SJCRH30 (cell line): Measurements from ENCODE around the gene AP3M1. TPM values are rescaled to one million over a fixed set of nuclear protein-coding genes. Genes with fewer than 3 reads are reported as not detected.

Experiments
- DNase-seq, 2 experiments: peaks; one replicate each; pipeline ENCODE4 v3.0.0-alpha.2; 2015 to 2020
- H3K27ac ChIP-seq: fragments of 250-450 bp; sonication (Bioruptor Pico); 2 replicates; pipeline ENCODE4 v1.5.1; 2020; ENCODE audit warnings: mild to moderate bottlenecking, moderate library complexity
- H3K27me3 ChIP-seq: fragments of 250-450 bp; sonication (Bioruptor Pico); 2 replicates; pipeline ENCODE4 v1.5.1; 2020; ENCODE audit warnings: mild to moderate bottlenecking, moderate library complexity
- H3K36me3 ChIP-seq: fragments of 250-450 bp; sonication (Bioruptor Pico); 2 replicates; pipeline ENCODE4 v1.5.1; 2020; ENCODE audit warnings: mild to moderate bottlenecking, moderate library complexity
- H3K4me1 ChIP-seq: fragments of 250-450 bp; sonication (Bioruptor Pico); 2 replicates; pipeline ENCODE4 v1.5.1; 2020; ENCODE audit warnings: mild to moderate bottlenecking, moderate library complexity
- H3K4me3 ChIP-seq: fragments of 250-450 bp; sonication (Bioruptor Pico); 2 replicates; pipeline ENCODE4 v1.5.1; 2020; ENCODE audit warnings: mild to moderate bottlenecking, moderate library complexity
- H3K9me3 ChIP-seq: fragments of 250-450 bp; sonication (Bioruptor Pico); replicated peaks from 2 replicates; pipeline ENCODE4 v1.5.1; 2020; ENCODE audit warnings: mild to moderate bottlenecking, moderate library complexity
- total RNA-seq: library from RNA; depleted of rRNA; stranded (reverse); fragments of >200 nt; shearing (Covaris generic); gene quantifications from 2 replicates; pipeline ENCODE4 v1.2.3, GENCODE V29; 2014

Gene AP3M1
- total RNA-seq, 1 experiment from 2014 or later: 43.1 TPM

GRCh38 chr10:74111799-74112198 is 38.8 kb downstream of the AP3M1 start:
- Histone ChIP-seq H3K27me3 (no peaks in the 10 kb centered on the region), H3K9me3 (no peaks in the 10 kb centered on the region), H3K4me1 (no peaks in the 10 kb centered on the region), H3K4me3 (no peak overlapping the region), H3K27ac (no peak overlapping the region), H3K36me3 (peaks cover 70% of the 10 kb centered on the region)
- DNase-seq: no peak

- DNase-seq: no peak
- Histone ChIP-seq H3K4me3 (no peak overlapping the region), H3K4me1 (no peaks in the 10 kb centered on the region), H3K36me3 (peaks cover 70% of the 10 kb centered on the region), H3K27me3 (no peaks in the 10 kb centered on the region), H3K27ac (no peak overlapping the region), H3K9me3 (no peaks in the 10 kb centered on the region)
Observed at GRCh38 chr10:74110120-74110519, 40.5 kb downstream of the AP3M1 start.

GRCh38 chr10:74109452-74109851 is 41.2 kb downstream of the AP3M1 start:
- no peak for DNase-seq
- H3K4me1 ChIP-seq: no peaks in the 10 kb centered on the region
- no peak overlapping the region for H3K27ac ChIP-seq
- H3K27me3 ChIP-seq: no peaks in the 10 kb centered on the region
- H3K9me3 ChIP-seq: no peaks in the 10 kb centered on the region
- H3K36me3 ChIP-seq: peaks cover 70% of the 10 kb centered on the region
- H3K4me3 ChIP-seq: no peak overlapping the region

GRCh38 chr10:74107391-74107790 is 43.2 kb downstream of the AP3M1 start:
- Histone ChIP-seq H3K9me3 (no peaks in the 10 kb centered on the region), H3K36me3 (peaks cover 75% of the 10 kb centered on the region), H3K27me3 (no peaks in the 10 kb centered on the region), H3K4me3 (no peak overlapping the region), H3K27ac (no peak overlapping the region), H3K4me1 (no peaks in the 10 kb centered on the region)
- DNase-seq: no peak

- Histone ChIP-seq H3K4me1 (no peaks in the 10 kb centered on the region), H3K36me3 (peaks cover 68% of the 10 kb centered on the region)
Observed at GRCh38 chr10:74104996-74105395, 45.6 kb downstream of the AP3M1 start.

DNA sequence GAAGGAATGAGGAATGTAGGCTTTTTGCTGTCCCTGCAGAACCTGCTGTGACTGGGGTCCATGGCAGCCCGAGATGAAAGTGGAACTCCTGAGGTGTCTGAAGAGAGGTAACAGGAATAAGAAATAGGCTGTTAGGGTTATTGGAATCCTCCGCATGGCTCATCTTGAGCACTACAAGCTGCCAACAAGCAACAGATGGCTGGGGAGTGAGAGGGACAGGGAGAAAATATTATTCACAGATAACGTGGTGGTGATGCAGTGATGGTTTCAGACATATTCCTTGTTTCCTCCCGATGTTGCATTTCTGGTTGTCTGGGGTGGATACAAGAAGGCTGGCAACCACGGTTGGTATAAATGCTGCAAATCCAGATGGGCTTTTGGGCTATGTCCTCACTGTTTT is 46.1 kb downstream of the AP3M1 start:
- no peaks in the 10 kb centered on the region for H3K4me1 ChIP-seq
- no peak overlapping the region for H3K27ac ChIP-seq
- no peak overlapping the region for H3K4me3 ChIP-seq
- peaks cover 67% of the 10 kb centered on the region for H3K36me3 ChIP-seq
- no peak for DNase-seq
- H3K27me3 ChIP-seq: no peaks in the 10 kb centered on the region
- H3K9me3 ChIP-seq: no peaks in the 10 kb centered on the region

More at GRCh38 chr10:74104996-74105395, 45.6 kb downstream of the AP3M1 start:
- Histone ChIP-seq H3K27me3 (no peaks in the 10 kb centered on the region), H3K27ac (no peak overlapping the region), H3K9me3 (no peaks in the 10 kb centered on the region), H3K4me3 (no peak overlapping the region)
- DNase-seq: no peak

GRCh38 chr10:74103560-74104258 is 46.9 kb downstream of the AP3M1 start:
- peak in 1 of 2 experiments; percentile 62 for DNase-seq
- Histone ChIP-seq H3K36me3 (peaks cover 68% of the 10 kb centered on the region), H3K9me3 (no peaks in the 10 kb centered on the region)

GRCh38 chr10:74099836-74100235 is 50.8 kb downstream of the AP3M1 start:
- H3K27me3 ChIP-seq: no peaks in the 10 kb centered on the region

More at GRCh38 chr10:74103560-74104258, 46.9 kb downstream of the AP3M1 start:
- no peak overlapping the region for H3K4me3 ChIP-seq
- H3K27me3 ChIP-seq: no peaks in the 10 kb centered on the region
- H3K27ac ChIP-seq: no peak overlapping the region
- H3K4me1 ChIP-seq: no peaks in the 10 kb centered on the region

DNA sequence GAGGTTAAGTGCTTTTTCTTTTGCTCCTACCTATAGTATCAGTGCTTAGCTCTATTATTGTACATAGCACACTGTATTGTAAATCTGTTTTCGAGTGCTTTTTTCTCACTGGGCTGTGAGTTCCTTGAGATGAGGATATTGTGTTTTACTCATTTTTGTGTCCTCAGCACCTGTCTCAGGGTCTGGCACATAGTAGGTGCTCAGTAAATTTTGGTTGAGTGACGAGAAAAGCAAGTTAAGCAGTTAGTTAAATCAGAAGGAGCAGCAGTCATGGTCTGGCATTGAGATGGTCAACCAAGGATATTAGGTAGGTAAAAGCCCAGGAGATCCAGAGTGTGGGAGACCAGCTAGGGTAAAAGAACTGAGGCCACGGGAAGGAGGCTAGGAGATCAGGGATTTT is 51.2 kb downstream of the AP3M1 start:
- Histone ChIP-seq H3K27ac (no peak overlapping the region), H3K36me3 (peaks cover 65% of the 10 kb centered on the region), H3K4me1 (no peaks in the 10 kb centered on the region), H3K9me3 (no peaks in the 10 kb centered on the region), H3K4me3 (no peak overlapping the region), H3K27me3 (no peaks in the 10 kb centered on the region)
- DNase-seq: no peak

More at GRCh38 chr10:74099836-74100235, 50.8 kb downstream of the AP3M1 start:
- H3K4me1 ChIP-seq: no peaks in the 10 kb centered on the region
- H3K4me3 ChIP-seq: no peak overlapping the region
- no peak for DNase-seq
- no peaks in the 10 kb centered on the region for H3K9me3 ChIP-seq
- no peak overlapping the region for H3K27ac ChIP-seq
- H3K36me3 ChIP-seq: peaks cover 69% of the 10 kb centered on the region

DNA sequence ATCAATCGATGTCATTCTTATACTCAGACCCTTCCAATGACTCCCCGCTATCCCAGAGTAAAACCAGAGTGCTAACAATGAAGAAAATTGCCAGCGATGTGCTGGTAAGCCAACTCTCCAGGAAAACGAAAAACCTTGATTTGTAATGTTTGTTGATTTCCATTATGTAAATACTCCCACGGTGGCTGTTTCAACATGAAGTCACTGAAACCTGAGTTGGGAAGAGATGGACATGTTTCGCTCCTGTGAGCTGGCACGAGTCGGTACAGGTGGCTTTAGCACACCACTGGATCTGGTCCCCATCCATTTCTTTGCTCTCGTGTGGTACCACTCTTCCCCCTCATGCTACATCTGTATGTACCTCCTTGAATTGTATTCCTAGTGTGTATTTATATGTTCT is 52.9 kb downstream of the AP3M1 start:
- Histone ChIP-seq H3K4me1 (no peaks in the 10 kb centered on the region), H3K36me3 (peaks cover 53% of the 10 kb centered on the region), H3K27me3 (no peaks in the 10 kb centered on the region), H3K9me3 (no peaks in the 10 kb centered on the region), H3K27ac (no peak overlapping the region), H3K4me3 (no peak overlapping the region)
- no peak for DNase-seq

DNA sequence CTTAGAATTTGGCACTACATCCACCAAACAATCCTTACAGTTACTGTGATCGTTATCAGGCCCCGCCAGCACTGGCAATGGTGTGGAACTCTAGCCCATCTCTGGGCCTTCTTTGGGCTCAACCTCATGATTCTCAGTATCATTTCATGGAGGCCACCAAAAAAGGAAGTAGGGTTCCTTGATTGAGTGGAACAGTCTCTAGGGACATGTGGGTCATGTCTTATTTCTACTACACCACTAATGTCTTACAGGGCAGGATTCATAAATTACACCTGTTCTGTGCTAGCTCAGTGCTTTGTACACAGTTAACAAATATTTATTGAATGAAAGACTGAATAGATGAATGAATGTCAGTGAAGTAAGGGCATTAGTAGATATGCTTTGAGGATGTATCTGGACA is 53.9 kb downstream of the AP3M1 start:
- Histone ChIP-seq H3K36me3 (peaks cover 47% of the 10 kb centered on the region), H3K4me3 (no peak overlapping the region), H3K9me3 (no peaks in the 10 kb centered on the region), H3K4me1 (no peaks in the 10 kb centered on the region), H3K27me3 (no peaks in the 10 kb centered on the region), H3K27ac (no peak overlapping the region)
- DNase-seq: no peak

DNA sequence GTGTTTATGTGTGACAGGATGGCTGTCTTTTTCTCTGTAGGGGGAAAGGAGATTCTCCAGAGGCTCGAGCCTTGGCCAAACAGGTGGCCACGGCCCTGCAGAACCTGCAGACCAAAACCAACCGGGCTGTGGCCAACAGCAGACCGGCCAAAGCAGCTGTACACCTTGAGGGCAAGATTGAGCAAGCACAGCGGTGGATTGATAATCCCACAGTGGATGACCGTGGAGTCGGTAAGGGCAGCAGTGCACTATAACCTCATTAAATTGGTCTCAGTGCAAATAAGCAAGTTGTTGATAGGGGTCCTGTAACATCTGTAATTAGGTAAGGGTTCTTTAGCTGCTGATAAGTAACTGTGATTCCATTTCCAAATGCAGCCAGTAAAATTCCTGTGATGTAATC is 56.4 kb downstream of the AP3M1 start:
- DNase-seq: no peak
- H3K9me3 ChIP-seq: no peaks in the 10 kb centered on the region
- H3K27ac ChIP-seq: no peak overlapping the region
- peaks cover 39% of the 10 kb centered on the region for H3K36me3 ChIP-seq
- no peaks in the 10 kb centered on the region for H3K27me3 ChIP-seq
- no peak overlapping the region for H3K4me3 ChIP-seq
- no peaks in the 10 kb centered on the region for H3K4me1 ChIP-seq

GRCh38 chr10:74093530-74094164 is 57.0 kb downstream of the AP3M1 start:
- no peak for DNase-seq
- H3K27me3 ChIP-seq: no peaks in the 10 kb centered on the region
- no peaks in the 10 kb centered on the region for H3K4me1 ChIP-seq
- no peaks in the 10 kb centered on the region for H3K9me3 ChIP-seq
- peaks cover 33% of the 10 kb centered on the region for H3K36me3 ChIP-seq
- H3K27ac ChIP-seq: no peak overlapping the region
- no peak overlapping the region for H3K4me3 ChIP-seq

DNA sequence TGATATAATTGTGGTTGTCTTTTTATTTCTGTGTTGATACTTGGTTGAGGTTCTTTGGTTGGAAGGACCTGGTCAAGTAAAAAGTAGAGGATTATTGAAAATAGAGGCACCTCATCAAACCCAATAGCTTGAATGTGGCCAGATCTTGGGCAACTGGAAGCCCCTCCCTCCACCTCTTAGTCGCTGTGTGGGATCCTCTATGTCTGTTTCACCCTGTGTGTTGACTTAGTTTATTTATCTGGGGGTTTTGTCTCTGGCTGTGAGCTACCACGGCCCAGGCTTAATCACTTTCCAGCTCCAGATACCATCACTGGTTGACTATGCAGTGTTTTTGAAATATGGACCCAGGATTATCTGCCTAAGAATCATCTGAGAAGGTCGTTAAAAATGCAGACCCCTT is 58.3 kb downstream of the AP3M1 start:
- Histone ChIP-seq H3K36me3 (peaks cover 24% of the 10 kb centered on the region), H3K4me1 (no peaks in the 10 kb centered on the region), H3K27me3 (no peaks in the 10 kb centered on the region), H3K9me3 (no peaks in the 10 kb centered on the region), H3K27ac (no peak overlapping the region), H3K4me3 (no peak overlapping the region)
- no peak for DNase-seq

- no peaks in the 10 kb centered on the region for H3K27me3 ChIP-seq
- H3K9me3 ChIP-seq: no peaks in the 10 kb centered on the region
- H3K4me1 ChIP-seq: no peaks in the 10 kb centered on the region
- no peak overlapping the region for H3K4me3 ChIP-seq
- DNase-seq: no peak
- H3K36me3 ChIP-seq: peaks cover 10% of the 10 kb centered on the region; the same call in 1 of the 2 replicates
- no peak overlapping the region for H3K27ac ChIP-seq
Observed at GRCh38 chr10:74088722-74089121, 61.9 kb downstream of the AP3M1 start.

DNA sequence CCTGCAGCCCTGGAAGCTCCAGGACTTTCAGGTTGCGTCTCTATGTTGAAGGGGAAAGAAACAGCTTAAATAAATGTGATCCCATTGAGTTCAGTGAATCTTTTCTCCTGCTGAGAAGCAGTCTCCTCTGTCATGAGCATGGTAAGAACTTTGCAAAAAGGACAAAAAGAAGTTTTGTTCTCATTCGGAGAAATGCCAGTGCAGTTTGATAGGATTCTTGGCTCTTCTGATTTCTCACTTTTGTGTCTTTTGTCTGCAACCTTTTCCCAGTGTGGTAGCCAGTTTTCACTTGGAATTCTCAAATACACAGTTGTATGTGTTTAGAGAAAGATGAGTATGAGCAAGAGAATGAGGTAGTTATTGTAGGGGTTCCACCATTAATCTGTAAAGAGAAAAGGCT is 64.3 kb downstream of the AP3M1 start:
- Histone ChIP-seq H3K4me3 (no peak overlapping the region), H3K4me1 (peaks cover under 1% of the 10 kb centered on the region; the same call in 1 of the 2 replicates), H3K27me3 (no peaks in the 10 kb centered on the region), H3K9me3 (no peaks in the 10 kb centered on the region), H3K36me3 (peaks cover 7% of the 10 kb centered on the region; the same call in 1 of the 2 replicates), H3K27ac (no peak overlapping the region)
- no peak for DNase-seq
